22Rv1 (cell line): ENCODE results near the gene MIAT.

Experiments
- H3K27ac ChIP-seq: fragments of 450-650 bp; 2 replicates; pipeline ENCODE4 v1.5.1; 2017
- ZFX ChIP-seq: fragments of 450-650 bp; IDR thresholded peaks from 2 replicates; pipeline ENCODE4 v1.6.1; 2017; ENCODE audit warnings: antibody characterized with exemption, borderline replicate concordance
- TF ChIP-seq, protein P1 (sequence below): fragments of 450-650 bp; IDR thresholded peaks from 2 replicates; pipeline ENCODE4 v1.5.1; 2017; ENCODE audit warnings: mild to moderate bottlenecking

MIAT gene

DNA sequence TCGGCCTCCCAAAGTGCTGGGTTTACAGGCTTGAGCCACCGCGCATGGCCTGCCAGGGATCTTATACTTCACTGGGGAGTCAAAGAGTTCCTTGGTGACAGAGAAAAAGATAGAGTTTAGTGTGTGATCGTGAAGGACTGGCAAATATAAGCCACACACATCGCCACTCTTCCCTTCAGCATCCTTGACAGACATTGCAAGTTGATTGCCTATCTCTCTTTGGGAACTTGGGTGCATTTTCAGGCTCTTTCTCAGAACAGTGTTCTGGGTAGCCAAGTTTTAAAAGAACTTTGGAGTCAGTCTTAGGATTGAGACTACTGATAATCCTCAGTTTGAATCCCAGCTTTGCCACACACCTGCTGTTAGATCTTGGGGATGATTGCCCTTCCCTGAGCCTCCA, 19.8 kb downstream of the MIAT start:
- TF ChIP-seq, protein P1, sequence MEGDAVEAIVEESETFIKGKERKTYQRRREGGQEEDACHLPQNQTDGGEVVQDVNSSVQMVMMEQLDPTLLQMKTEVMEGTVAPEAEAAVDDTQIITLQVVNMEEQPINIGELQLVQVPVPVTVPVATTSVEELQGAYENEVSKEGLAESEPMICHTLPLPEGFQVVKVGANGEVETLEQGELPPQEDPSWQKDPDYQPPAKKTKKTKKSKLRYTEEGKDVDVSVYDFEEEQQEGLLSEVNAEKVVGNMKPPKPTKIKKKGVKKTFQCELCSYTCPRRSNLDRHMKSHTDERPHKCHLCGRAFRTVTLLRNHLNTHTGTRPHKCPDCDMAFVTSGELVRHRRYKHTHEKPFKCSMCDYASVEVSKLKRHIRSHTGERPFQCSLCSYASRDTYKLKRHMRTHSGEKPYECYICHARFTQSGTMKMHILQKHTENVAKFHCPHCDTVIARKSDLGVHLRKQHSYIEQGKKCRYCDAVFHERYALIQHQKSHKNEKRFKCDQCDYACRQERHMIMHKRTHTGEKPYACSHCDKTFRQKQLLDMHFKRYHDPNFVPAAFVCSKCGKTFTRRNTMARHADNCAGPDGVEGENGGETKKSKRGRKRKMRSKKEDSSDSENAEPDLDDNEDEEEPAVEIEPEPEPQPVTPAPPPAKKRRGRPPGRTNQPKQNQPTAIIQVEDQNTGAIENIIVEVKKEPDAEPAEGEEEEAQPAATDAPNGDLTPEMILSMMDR: no peak
- TF ChIP-seq ZFX: no peak
- H3K27ac ChIP-seq: no peak overlapping the region

- H3K27ac ChIP-seq: no peak overlapping the region
- TF ChIP-seq ZFX: no peak
- TF ChIP-seq, protein P1: peak; percentile 88
Measured at GRCh38 chr22:26679003-26679629, 21.7 kb downstream of the MIAT start.

DNA sequence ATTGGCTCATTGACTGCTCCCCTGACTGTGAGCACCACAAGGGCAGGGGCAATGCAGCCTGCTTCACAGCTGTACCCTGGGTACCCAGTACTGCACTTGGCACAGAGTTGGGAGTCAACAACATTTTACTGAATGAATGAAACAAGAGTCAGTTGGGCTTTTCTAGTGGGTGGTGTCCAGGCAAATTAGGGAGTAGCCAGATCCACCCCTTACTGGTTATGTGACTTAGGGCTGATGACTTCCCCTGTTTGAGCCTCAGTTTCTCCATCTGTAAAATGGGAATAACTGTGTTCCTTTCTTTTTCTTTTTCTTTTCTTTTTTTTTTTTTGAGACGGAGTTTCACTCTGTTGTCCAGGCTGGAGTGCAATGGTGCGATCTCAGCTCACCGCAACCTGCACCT, 23.1 kb downstream of the MIAT start:
- TF ChIP-seq ZFX: no peak
- TF ChIP-seq, protein P1: no peak
- no peak overlapping the region for H3K27ac ChIP-seq

- no peak overlapping the region for H3K27ac ChIP-seq
- TF ChIP-seq, protein P1: no peak
- TF ChIP-seq ZFX: no peak
Measured at GRCh38 chr22:26681395-26681821, 24.0 kb downstream of the MIAT start.

DNA sequence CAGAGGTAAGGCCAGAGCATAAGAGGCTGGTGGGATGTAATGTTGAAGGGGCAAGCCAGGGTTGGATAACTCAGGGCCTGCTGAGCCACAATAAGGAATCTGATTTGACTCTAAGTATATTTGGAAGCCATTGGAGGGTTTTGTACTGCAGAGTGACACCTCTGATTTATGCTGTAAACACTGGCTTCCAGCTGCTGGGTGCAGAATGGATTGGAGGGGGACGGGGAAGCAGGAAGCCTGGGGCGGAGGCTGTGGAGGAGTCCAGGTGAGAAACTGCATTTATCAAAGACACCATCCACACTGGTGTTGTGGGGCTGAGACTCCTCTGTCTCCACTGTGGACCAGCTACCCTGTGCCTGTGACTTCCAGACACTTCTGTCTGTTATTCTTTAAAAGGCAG, 26.8 kb downstream of the MIAT start:
- no peak for TF ChIP-seq ZFX
- TF ChIP-seq, protein P1: no peak
- no peak overlapping the region for H3K27ac ChIP-seq

GRCh38 chr22:26685601-26686000, 28.2 kb downstream of the MIAT start:
- H3K27ac ChIP-seq: no peak overlapping the region
- TF ChIP-seq ZFX: no peak
- TF ChIP-seq, protein P1: no peak

GRCh38 chr22:26687439-26687838, 30.1 kb downstream of the MIAT start:
- TF ChIP-seq, protein P1: no peak
- no peak for TF ChIP-seq ZFX
- no peak overlapping the region for H3K27ac ChIP-seq
